Esophagus (tissue), 2 donors: ENCODE measurements around the gene KRT12. TPM values are rescaled to one million over a fixed set of nuclear protein-coding genes. Genes with fewer than 3 reads are reported as not detected.
A peak's percentile ranks its signal among the peaks of the same experiment; 100 is the strongest.

ENCODE experiments used
- H3K27ac ChIP-seq, 2 donors: one replicate each; pipeline ENCODE4 v1.5.1; 2013; ENCODE audit warnings: low read depth in 2 of 2, mild to moderate bottlenecking in 2 of 2, inconsistent platforms in 1 of 2, low read length in 1 of 2, moderate library complexity in 1 of 2
- H3K27me3 ChIP-seq, 2 donors: one replicate each; pipeline ENCODE4 v1.6.1; 2013; ENCODE audit warnings: low read length in 2 of 2, control low read depth in 1 of 2, mild to moderate bottlenecking in 1 of 2; ENCODE audit not compliant: insufficient read depth in 2 of 2, control insufficient read depth in 1 of 2
- H3K36me3 ChIP-seq, 2 donors: one replicate each; pipeline ENCODE4 v1.6.1; 2013; ENCODE audit warnings: low read length in 1 of 2; ENCODE audit not compliant: control insufficient read depth in 2 of 2, insufficient read depth in 2 of 2
- H3K4me1 ChIP-seq, 2 donors: one replicate each; pipeline ENCODE4 v1.6.1; 2013; ENCODE audit warnings: low read length in 1 of 2; ENCODE audit not compliant: control insufficient read depth in 2 of 2, insufficient read depth in 2 of 2
- H3K4me3 ChIP-seq, 2 donors: one replicate each; pipeline ENCODE4 v1.5.1; 2013; ENCODE audit warnings: low read length in 2 of 2, mild to moderate bottlenecking in 2 of 2, low read depth in 1 of 2, moderate library complexity in 1 of 2
- H3K9me3 ChIP-seq, 2 donors: one replicate each; pipeline ENCODE4 v1.6.1; 2013; ENCODE audit warnings: mild to moderate bottlenecking in 2 of 2, low read depth in 1 of 2, low read length in 1 of 2, moderate library complexity in 1 of 2; ENCODE audit not compliant: control insufficient read depth in 2 of 2, insufficient read depth in 1 of 2
- WGBS, 2 donors: extraction: QIAGEN DNeasy Blood & Tissue Kit; methylation state at CpG; one replicate each; pipeline ENCODE4 v1.1.7; 2013; 5-methylcytosine and 5-hydroxymethylcytosine counted together
- polyA plus RNA-seq, 2 donors: library from polyadenylated mRNA; stranded (reverse); fragments of 200-250 nt; gene quantifications; one replicate each; pipeline ENCODE4 v1.2.3, GENCODE V29; 2013
- donor health status: healthy with polysubstance abuse.
- donor health status: Bipolar disorder and iron deficiency.

The KRT12 gene
- polyA plus RNA-seq = not detected

DNA sequence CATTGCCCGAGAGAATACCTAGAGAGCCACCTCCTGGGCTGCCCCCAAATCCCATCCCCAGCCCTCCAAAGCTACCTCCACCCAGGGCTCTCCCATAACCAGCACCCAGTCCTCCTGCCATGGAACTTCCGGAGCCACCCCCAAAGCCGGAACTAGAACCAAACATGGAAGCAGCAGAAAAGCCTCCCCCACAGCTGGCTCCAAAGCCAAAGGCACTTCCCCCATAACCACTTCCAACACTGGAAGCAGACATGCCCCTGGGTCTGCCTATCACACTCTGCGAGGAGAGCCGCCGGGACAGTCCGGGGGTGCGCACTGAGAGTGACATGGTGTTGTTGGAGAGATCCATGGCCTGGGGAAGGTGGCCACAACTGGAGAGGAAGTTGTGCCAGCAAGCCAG lies at the start of gene KRT12:
Gene KRT12 (minus strand): TSS at position 386 of the 400 bp plus-strand sequence. CDS start 37 bp downstream, at position 349.
- Histone ChIP-seq H3K36me3 (no peaks in the 10 kb centered on the region), H3K9me3 (no peaks in the 10 kb centered on the region), H3K27ac (no peak within 1 kb of the TSS), H3K4me1 (peaks cover 0 to 3% of the 10 kb centered on the region in 2 donors), H3K4me3 (no peak within 1 kb of the TSS), H3K27me3 (no peaks in the 10 kb centered on the region)
- WGBS, 2 donors = 91 to 96% methylated on average over 8 of the region's 8 CpGs

DNA sequence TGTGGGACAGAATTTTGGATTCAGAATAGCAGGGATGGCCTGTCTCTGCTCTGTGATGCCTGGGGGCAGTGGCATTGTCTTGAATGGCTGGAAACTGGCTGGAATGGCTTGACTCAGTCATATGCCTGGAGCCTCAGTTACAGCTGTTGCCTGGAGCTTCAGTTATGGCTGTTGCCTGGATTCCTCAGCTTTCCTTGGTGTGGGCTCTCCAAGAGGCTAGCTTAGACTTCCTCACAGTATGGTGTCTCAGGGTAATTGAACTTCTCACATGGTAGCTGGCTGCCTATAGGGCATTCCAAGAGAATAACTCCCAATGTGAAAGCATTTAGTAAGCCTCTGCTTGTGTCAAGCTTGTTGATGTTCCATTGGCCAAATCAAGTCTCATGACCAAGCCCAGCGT lies 49.3 kb upstream of the KRT12 start:
- Histone ChIP-seq H3K36me3 (no peaks in the 10 kb centered on the region), H3K4me1 (no peaks in the 10 kb centered on the region), H3K27ac (no peak overlapping the region), H3K27me3 (no peaks in the 10 kb centered on the region), H3K9me3 (peaks cover 0 to 2% of the 10 kb centered on the region in 2 donors), H3K4me3 (no peak overlapping the region)
- WGBS, 2 donors = 33 to 48% methylated on average over 1 of the region's 1 CpG

DNA sequence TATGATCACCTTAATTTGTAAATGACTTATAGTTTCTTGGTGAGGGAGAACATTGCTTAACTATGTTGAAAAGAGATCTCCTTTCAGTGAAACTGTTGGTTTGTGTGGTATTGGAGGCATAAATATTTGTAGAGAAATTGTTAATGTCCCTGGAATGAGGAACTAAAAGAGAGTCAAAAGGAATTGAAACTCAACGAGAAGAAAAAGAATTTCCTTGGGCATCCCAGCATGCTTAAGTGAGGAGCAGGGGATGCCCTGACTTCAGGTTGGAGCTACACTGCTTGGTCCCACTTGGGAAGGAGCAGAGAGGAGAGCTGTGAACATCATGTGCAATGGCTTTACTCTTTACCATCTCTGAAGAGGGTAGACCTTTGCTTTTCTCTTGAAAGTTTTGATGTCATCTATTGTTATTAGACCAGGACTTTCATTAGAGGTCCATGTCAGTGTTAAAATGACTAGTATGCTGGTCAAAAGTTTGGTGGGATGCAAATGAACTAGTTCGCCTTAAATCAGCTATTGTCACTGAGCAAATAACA lies 48.8 kb upstream of the KRT12 start:
- Histone ChIP-seq H3K9me3 (peaks cover 0 to 2% of the 10 kb centered on the region in 2 donors), H3K4me3 (no peak overlapping the region), H3K36me3 (no peaks in the 10 kb centered on the region), H3K27ac (peak overlapping the region in 1 of 2 donors; percentile 21), H3K27me3 (no peaks in the 10 kb centered on the region), H3K4me1 (no peaks in the 10 kb centered on the region)
- 52 to 53% methylated on average over 2 of the region's 2 CpGs for WGBS, 2 donors

DNA sequence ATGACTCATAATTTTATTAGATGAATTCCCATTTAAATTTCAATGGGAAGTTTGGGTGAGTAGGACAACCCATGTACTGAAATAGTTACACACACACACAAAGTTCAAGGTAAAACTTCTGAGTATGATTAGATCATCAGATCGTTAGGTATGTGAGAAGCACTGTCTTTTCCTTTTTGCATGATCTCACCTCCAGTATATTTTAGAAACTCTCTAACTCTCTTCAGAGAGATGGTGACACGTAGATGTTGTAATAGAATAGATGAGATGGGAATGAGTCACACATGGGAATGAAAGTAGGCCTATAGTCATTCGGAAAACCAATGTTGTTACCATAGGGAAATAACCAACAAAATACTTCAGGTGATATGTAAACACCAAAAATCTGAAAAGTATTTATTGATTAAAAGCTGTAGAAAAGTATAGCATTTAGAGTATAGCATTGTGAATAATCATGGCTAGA lies 48.2 kb upstream of the KRT12 start:
- 32 to 50% methylated on average over 3 of the region's 3 CpGs for WGBS, 2 donors
- Histone ChIP-seq H3K4me3 (no peak overlapping the region), H3K27me3 (no peaks in the 10 kb centered on the region), H3K36me3 (no peaks in the 10 kb centered on the region), H3K4me1 (peaks cover 0 to under 1% of the 10 kb centered on the region in 2 donors), H3K9me3 (peaks cover 0 to 2% of the 10 kb centered on the region in 2 donors), H3K27ac (no peak overlapping the region)

DNA sequence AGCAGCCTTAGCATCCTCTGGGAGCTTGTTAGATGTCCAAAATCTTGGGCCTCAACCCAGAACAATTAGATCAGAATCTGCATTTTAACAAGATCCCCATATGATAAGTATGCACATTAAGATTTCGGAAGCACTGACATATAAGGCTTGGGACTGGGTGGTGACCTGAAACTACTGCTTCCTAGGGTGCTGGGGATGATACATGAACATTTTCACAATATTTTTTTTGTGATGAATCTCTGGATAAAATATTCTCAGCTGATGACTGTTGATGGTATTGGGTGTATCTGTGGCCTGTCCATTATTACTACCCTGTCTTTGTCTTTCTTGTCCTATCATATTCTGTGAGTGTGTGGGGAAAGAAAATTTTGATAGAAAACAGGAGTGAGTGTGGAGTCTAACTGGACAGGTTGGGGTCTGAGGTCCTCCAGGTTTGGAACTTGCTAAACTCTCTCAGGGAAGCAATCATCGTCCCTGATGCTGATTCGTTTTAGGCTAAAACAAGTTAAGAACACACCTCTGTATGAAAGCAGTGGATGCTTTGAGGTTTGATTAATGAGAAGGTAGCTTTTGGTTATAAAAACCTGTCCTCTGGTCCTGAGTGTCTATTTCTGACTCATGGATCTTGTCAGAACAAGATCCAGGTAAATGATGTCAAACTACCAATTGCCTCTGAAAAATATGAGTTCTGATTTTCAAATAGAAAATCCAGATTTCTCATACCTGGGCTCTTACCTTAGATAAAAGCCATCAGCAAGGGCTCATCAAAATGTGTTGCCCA lies 47.2 kb upstream of the KRT12 start:
- Histone ChIP-seq H3K9me3 (peaks cover 0 to 2% of the 10 kb centered on the region in 2 donors), H3K27me3 (no peaks in the 10 kb centered on the region), H3K4me3 (no peak overlapping the region), H3K36me3 (no peaks in the 10 kb centered on the region), H3K27ac (peak overlapping the region; percentile 19 to 45), H3K4me1 (peaks cover 0 to 2% of the 10 kb centered on the region in 2 donors)
- WGBS, 2 donors = 56 to 79% methylated on average over 3 of the region's 3 CpGs

DNA sequence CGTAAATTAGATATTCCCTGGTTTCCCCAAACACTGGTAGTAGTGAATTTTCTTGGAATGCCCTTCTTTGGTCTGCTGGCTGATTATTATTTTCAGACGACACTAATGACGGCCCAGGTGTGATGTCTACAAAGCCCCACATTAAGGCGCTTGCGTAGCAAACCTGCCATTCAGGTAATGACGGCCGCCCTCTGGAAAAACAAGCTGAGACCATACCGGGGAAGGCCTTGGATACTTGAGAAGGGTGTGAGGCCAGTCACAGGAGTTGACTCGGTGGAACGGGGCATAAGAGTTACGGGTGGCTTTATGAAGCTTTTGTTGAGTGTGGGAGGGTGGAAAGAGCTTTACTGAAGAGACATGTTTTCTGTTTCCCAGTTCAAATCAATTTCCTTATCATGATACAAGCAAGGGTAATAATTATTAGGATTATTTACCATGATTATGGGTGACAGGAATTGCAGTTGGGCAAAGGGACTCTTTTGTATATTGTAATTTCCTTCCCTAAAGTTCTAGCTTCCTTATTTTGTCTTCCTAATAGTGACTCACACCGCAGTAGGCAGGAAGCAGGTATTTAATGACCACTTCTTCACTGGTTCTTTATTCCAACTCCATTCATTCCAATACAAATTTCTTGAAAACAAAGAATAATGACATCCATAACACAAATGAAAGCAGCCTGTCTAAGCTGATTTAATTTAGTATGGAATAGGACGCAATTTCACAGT lies 45.6 kb upstream of the KRT12 start:
- Histone ChIP-seq H3K27ac (peak overlapping the region in 1 of 2 donors; percentile 47), H3K4me1 (peaks cover 0 to 2% of the 10 kb centered on the region in 2 donors), H3K9me3 (peaks cover 0 to 2% of the 10 kb centered on the region in 2 donors), H3K36me3 (no peaks in the 10 kb centered on the region), H3K4me3 (no peak overlapping the region), H3K27me3 (no peaks in the 10 kb centered on the region)
- 85 to 86% methylated on average over 13 of the region's 13 CpGs for WGBS, 2 donors

DNA sequence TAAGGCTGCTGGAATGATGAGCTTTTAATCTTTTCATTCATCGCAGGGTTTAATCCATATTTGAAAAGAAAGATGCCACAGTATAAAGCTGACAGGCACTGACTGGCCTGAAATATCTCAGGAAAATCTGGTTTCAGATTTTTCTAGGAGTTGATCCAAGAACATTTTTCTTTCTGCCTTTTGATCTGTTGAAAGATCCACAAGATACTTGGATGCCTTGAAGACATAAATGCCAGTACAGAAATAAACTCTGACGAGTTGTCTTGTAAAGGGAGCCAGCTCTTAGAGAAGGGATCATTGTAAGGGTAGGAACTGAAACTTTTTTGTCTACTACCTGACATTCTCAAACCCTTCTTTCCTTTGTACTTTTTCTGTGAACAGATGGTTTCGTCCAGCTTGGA lies 43.4 kb upstream of the KRT12 start:
- H3K27ac ChIP-seq = peak overlapping the region; percentile 53 to 80
- 35 to 47% methylated on average over 3 of the region's 3 CpGs for WGBS, 2 donors

DNA sequence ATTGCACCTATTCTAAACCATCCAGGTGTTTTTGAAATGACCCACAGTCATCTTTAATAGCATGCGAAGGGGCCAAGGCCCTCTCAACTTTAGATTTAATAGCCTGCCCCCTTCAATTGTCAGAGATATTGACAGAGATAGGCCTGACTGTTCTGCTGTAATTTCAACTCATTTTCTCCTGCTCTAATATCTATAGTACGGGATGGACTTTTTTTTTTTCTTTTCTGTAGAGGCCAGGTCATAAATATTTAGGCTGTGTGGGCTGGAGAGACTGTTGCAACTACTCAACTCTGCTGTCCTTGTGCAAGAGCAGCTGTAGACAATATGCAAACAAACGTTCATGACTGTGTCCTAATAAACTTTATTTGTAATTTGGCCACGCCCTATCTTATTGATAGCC lies 42.7 kb upstream of the KRT12 start:
- peak overlapping the region in 1 of 2 donors; percentile 80 for H3K27ac ChIP-seq
- 26 to 31% methylated on average over 4 of the region's 4 CpGs for WGBS, 2 donors

More for the DNA sequence above, 43.4 kb upstream of the KRT12 start:
- Histone ChIP-seq H3K36me3 (no peaks in the 10 kb centered on the region), H3K9me3 (no peaks in the 10 kb centered on the region), H3K4me3 (no peak overlapping the region), H3K4me1 (peaks cover 0 to 2% of the 10 kb centered on the region in 2 donors), H3K27me3 (no peaks in the 10 kb centered on the region)

DNA sequence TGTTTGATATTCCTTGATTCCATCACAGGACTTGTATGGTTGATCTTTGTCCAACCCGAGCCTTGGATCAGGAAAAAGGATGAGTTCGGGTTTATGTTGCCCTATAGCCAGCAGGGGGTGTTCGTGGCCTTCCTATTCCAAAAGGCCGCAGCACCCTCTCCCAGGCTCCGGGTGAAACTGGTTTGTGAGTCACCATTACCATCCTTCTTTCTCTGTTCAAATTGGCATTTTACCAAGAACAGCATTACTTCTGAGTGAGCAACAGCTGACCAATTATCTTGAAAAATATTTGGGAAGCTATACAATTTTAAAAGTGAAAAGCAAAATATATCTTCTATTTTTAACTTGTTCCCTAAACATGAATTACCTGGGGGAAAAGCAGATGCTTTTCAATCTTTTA lies 42.3 kb upstream of the KRT12 start:
- Histone ChIP-seq H3K9me3 (no peaks in the 10 kb centered on the region), H3K4me1 (peaks cover 0 to 2% of the 10 kb centered on the region in 2 donors), H3K36me3 (no peaks in the 10 kb centered on the region), H3K4me3 (no peak overlapping the region), H3K27me3 (no peaks in the 10 kb centered on the region), H3K27ac (peak overlapping the region in 1 of 2 donors; percentile 80)
- 0 to 1% methylated on average over 5 of the region's 5 CpGs for WGBS, 2 donors

More for the DNA sequence above, 42.7 kb upstream of the KRT12 start:
- Histone ChIP-seq H3K27me3 (no peaks in the 10 kb centered on the region), H3K9me3 (no peaks in the 10 kb centered on the region), H3K4me1 (peaks cover 0 to 2% of the 10 kb centered on the region in 2 donors), H3K36me3 (no peaks in the 10 kb centered on the region), H3K4me3 (no peak overlapping the region)
